ENCODE measurements around the gene CLP1.

CLP1 gene

DNA sequence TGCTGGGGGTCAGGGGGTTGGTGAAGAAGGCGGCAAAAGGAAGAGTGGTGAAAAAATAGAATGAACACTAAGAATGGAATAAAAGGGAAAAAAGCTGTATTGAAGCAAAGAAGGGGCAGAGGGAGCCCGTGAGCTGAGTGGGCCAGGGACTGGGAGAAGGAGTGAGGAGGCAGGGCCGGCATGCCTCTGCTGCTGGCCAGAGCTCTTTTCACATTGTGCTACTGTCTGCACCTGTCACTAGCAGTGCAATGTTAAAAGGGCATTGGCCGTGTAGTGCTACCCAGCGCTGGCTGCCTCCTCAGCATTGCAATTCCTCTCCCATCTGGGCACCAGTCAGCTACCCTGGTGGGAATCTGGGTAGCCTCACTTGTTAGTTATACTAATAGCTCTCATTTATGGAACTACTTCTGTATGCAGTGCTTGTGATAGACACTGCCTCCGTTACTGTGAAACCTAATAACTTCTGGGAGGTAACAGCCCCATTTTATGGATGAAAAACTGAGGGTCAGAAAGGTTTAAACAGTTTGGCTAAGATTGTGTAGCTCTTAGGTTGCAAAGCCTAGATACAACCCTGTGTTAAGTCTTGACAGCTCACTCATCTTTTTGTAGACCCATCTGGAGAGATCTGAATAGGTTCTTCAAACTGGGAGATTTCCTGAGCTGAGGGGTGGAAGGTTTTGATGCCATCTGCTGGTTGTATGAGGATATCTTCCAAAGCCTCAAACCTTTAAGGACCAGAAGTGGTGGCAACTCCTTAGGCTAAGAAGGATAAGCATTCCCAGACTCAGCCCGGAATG, 16.4 kb upstream of the CLP1 start:
- DNase-seq = peak in 1 of 5 experiments; percentile 57

- no peak for DNase-seq
Measured at GRCh38 chr11:57643802-57644201, 13.8 kb upstream of the CLP1 start.

GRCh38 chr11:57644748-57645688, 12.5 kb upstream of the CLP1 start:
- peak; percentile 55 to 79 (median 75) for DNase-seq

DNA sequence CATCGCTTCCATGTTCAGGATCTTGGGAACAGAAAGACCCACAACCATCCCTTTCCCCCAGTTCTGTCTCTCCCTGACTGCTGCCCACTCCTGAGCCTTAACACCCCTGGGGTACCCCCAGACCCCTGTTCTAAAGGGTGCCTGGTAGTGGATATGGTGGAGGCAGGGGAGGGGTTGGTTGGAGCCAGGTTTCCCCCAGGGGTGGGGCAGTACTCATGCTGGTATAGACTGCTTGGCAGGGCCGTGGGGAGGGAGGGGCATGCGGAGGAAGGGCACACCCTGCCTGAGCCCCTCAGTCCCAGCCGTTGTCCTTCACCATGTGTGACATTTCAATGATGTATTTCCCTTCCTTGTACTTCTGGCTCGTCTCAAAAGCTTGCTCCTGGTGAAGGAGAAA, 11.9 kb upstream of the CLP1 start:
- DNase-seq = no peak

DNA sequence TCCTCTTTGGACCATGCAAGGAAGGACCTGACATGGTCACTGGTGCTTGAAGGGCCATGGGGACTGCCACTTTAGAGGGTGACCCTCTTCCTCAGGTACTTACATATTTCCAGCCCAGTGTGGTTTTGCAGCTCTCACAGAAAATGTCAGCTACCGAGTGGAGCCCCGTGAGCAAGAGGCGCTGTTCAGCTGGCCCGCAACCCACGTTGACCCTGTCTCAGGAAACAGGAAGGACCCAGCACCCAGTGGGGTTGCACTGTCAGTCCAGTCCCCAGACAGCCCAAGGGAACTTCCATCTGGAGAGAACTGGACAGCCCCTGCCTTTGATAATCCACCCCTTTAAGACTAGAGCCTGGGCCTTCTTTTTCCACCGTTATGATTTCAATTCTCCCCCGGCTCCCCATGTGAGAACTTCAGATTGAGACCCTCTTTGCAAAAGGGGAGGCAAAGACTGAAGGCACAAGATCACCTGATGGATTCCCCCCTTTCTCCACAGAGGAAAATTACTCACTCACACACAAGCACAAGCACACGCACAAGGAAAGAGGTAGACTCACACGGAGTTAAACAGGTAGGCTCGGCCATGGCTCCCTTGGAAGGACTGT, 11.3 kb upstream of the CLP1 start:
- DNase-seq = no peak

DNA sequence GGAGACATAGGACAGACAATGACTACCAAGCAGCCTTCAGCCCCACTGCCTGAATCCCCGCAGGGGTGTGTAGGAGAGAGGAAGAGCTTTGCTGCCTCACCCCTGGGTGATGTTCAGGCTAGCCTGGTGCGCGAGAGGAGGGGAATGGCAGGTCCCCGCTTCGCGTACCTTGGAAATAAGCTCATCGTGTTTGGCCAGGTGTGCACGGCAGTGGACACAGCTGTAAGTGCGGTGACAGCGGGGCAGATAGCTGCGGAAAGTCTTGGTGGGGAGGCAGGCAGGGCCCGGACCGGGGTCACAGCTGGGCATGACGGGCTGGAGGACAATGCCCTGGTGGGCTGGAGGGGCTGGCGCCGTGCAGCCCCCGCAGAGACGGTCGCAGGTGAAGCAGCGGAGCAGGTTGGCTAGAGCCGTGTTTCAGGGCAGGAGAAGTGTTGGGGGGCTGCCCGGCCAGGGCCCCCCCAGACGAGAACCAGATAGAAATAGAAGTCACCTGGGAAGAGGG, 10.7 kb upstream of the CLP1 start:
- DNase-seq = no peak

DNA sequence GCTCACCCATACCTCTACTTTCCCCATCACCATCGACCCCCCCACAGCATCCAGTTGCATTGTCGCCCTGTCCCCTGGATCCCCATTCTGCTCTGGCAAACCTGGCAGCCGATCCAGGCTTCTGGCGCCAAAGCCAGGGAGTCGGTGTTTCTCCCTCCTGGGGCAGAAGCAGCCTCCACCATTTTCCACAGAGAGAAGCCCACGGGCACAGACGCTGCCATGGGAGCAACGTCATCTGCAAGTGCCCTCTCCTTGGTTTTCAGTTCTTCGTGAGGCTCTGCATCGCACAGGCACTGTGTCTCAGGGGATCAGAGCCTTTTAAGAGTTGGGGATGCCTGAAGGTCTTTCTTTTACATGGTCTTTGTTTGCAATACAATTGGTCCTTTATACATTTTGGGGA, 10.2 kb upstream of the CLP1 start:
- no peak for DNase-seq

- no peak for DNase-seq
Measured at GRCh38 chr11:57647960-57648800, 9.4 kb upstream of the CLP1 start.

- peak in 1 of 5 experiments; percentile 27 for DNase-seq
Measured at GRCh38 chr11:57648801-57649735, 8.5 kb upstream of the CLP1 start.

DNA sequence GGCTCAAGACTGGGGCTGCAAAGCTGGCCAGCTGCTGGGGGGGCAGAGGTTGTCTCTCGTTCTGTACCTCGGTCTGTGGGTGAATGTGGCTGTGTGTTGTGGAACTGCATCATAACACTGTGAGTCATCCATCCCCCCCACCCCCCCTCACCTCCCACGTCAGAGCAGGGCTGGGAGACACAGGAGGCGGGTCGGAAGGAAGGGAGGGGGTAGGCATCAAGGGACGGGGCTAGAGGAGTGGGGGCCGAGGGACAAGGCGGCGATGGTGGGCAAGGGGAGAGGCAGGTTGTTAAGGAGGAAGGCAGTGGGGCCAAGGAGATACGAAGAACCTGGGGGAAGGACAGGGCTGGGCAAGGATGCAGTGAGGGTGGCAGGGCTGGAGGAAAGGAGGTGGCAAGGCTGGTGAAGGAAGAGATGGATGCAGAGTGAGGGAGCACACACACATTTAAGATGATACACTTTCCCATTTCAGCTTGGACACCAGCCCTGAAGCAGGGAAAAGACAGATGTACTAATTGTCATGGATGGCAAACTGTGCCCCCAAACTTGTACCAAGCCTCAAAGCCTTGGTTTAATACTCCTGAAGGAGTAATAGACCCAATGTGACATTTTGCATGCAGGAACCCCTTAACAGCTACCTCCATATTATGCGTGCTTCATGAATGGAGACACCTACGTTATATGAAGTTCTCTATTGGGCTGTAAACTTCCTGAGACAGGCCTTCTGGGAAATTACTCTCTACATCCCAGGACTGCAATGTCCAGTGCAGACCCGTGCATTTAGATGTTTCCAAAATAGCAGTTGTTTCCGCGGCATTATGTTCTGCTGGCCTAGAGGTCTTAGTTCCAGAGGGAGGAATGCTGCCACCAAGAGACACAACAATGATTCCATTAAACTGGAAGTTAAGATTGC, 7.5 kb upstream of the CLP1 start, which contains the start of gene YPEL4:
Gene YPEL4, minus strand, starts transcription at position 87 of the 913 bp plus-strand sequence. CDS start 2,805 bp downstream, outside the sequence.
- peak; percentile 25 to 88 (median 62) for DNase-seq

DNA sequence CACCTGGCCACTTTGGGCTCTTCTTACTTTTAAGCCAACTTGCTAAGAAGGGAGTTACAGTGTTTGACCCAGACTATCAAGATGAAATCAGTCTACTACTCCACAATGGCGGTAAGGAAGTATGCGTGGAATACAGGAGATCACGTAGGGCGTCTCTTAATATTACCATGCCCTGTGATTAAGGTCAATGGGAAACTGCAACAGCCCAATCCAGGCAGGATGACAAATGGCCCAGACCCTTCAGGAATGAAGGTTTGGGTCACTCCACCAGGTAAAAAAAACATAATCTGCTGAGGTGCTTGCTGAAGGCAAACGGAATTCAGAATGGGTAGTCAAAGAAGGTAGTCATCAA, 6.8 kb upstream of the CLP1 start:
- DNase-seq = no peak

GRCh38 chr11:57651408-57651807, 6.2 kb upstream of the CLP1 start:
- no peak for DNase-seq

GRCh38 chr11:57652230-57652629, 5.3 kb upstream of the CLP1 start:
- peak in 2 of 5 experiments; percentile 57 to 69 for DNase-seq

GRCh38 chr11:57652662-57653061, 4.9 kb upstream of the CLP1 start:
- no peak for DNase-seq

GRCh38 chr11:57653163-57653562, 4.4 kb upstream of the CLP1 start:
- DNase-seq = no peak

DNA sequence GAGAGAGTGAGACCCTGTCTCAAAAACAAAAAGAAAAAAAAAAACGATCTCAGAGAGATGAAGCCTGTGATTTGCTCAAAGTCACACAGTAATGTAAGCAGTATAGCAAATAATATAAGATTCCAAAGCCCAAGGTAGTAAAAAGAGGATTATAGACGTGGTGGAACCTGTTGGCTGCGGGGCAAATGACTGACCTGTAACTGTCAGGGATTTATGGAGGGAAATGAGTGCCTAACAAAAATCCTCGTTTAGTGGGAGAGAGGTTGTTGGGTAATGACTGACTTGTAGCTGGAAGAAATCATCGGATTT, 723 bp upstream of the CLP1 start:
- DNase-seq = no peak

DNA sequence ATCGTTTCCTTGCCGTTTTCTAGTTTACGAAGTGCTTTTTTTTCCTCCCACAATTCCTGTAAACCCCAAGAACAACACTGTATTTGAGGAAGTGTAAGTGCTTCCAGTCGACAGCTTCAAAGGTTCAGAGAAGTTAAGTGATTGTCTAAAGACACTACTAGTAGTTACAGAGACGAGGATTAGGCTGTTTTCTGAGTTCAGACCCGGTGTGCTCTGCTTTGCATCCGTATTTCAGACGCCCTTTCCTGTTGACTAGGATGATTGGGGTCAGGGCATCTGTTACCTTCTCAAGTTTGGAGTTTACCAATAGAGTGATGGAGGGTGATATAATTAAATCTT, 430 bp downstream of the CLP1 start:
- peak in 1 of 5 experiments; percentile 32 for DNase-seq

GRCh38 chr11:57659669-57660068, 2.1 kb downstream of the CLP1 start:
- no peak for DNase-seq

- DNase-seq = no peak
Measured at GRCh38 chr11:57662893-57663292, 5.3 kb downstream of the CLP1 start.

- no peak for DNase-seq
Measured at GRCh38 chr11:57663975-57664374, 6.4 kb downstream of the CLP1 start.

Measured in T-helper 2 cell (primary cell).